Anterior cingulate cortex (tissue), 58 donors: ENCODE data around the gene TTL.
"Not testable (repeated sequence)": the region's sequence is repeated elsewhere in the genome, so short reads cannot be mapped to it uniquely, and the experiment has no call there.

ENCODE experiments used
- DNase-seq, 58 donors: peaks; one replicate each; lab custom pipeline; 2025; lab: John Stamatoyannopoulos, UW

The TTL gene

DNA sequence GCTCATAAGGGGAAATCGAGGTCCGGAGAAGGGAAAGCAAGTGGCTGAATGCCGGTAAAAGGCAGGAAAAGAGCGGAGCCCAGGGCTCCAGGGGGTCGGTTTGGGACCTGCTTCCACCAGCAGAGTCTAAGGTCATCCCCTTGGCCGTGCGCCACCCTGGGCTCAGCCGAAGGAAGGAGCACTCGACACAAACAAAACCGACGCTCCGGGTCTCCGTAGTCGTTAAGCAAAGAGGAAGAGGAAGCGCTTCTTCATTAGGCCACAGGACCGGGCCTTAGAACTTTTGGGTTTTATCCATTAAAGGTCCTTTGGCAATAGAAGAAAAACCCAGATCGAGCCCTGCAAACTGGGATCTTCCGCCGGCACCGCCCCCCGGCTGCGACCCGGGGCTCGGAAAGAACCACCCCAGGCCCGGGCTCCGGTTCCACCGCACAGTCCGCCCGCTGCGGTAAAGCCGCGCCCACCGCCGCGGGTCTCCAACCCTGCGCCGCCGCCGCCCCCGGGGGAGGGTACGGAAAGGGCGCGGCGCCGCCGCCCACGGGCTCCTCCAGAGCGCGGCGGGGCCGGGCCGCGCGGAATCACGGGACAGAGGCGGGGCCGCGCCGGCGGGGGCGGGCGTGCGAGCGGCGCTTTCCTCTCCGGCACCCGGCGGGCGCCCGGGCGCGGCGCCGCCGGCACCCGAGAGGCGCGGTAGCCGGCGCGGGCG, at the start of gene TTL:
Gene TTL, plus strand, starts transcription at position 629 of the 706 bp plus-strand sequence. CDS start 189 bp downstream, outside the sequence.
- DNase-seq, result peak in 55 of 58 donors; percentile 12 to 80 (median 66)

DNA sequence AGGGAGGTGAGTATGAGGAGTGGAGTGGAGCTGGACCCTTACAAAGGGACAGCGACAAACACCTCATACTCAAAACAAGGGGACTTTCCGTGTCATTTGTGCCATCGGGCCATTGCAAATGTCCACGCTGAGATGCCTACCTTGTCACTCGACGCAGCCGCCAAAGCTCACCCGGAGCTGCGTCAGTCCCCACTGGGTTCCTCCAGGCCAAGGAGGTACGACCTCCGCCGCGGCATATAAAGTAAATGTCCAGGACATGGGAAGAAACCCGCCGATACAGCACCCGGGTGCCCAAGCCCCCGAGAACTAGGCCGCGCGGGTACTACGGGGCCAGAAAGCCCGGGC, 49.6 kb upstream of the TTL start:
- not testable (repeated sequence) for DNase-seq

DNA sequence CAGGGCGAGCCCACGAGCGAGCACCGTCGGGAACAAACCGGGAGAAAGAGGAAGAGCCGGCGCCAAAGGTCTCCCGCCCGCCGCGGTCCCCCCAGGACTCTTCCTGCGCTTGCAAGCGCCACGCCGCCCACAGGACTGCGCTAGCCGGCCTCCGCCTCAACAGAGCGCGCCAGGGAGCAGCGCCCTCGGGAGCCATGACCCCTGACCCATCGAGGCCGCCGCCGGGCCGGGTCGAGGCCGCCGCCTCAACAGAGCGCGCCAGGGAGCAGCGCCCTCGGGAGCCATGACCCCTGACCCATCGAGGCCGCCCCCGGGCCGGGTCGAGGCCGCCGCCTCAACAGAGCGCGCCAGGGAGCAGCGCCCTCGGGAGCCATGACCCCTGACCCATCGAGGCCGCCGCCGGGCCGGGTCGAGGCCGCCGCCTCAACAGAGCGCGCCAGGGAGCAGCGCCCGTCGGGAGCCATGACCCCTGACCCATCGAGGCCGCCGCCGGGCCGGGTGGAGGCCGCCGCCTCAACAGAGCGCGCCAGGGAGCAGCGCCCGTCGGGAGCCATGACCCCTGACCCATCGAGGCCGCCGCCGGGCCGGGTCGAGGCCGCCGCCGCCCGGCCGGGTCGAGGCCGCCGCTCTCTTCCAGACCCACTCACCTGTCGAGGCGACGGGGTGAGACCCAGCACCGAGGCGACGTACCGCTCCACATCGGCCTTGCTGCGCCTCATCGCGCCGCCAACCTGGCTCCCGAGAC, 49.0 kb upstream of the TTL start:
- DNase-seq, result not testable (repeated sequence)

DNA sequence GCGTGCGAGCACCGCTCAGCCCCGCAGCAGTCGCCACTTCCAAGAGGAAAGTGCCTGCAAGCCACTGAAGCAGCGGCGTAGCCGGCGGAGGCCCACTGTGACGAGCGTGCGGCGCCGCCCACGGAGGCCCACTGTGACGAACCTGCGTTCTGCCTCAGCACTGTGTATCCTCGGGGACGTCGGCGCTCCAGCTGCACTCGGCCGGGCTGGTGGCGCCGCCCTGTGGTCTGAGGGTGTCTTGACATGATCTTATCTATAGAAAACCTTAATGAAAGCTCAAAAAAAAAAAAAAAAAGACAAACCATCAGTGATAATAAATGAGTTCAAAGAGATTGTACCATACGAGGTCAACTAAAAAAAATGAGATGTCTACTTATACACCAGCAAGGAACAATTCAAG, 48.5 kb upstream of the TTL start, which contains the start of gene RGPD8:
Gene RGPD8, minus strand, starts transcription at position 166 of the 400 bp plus-strand sequence. CDS start 192 bp downstream, outside the sequence.
- DNase-seq, result not testable (repeated sequence)

DNA sequence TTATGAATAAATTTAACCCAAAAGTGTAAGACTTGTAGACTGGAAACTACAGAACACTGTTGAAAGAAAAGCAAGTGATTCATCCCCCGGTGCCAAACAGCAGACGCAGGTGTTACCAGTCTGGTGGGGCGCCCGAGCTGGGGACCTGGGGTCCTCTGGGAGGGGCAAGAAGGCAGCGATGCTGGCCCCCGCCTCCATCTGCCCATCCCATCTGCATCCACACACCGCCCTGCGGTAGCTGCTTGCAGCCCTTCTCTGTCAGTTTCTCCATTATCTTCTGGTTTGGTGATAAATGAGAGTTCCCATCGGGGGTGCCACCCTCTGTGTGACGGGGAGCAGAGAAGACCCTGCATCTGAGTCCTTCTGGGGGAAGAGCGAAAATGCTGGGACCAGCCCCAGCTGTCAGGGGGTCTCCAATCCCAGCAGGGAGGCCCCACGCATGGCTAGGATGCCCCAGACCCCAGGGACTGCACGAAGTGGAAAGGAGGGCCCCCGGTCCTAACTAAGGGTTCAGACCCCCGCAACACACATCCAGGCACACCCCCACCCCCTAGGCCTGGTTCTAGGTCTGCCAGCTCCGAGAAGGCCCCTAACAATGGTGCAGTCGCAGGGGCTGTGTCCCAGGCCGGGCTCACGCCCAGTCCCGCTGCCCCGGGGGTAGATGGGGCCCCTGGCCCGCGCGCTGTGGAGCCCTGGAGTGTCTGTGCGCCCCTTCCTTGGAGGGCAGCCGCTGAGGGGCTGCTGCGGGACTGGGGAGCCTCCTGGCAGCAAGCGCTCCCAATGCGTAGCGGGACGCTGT, 47.8 kb upstream of the TTL start:
- DNase-seq, result no peak

DNA sequence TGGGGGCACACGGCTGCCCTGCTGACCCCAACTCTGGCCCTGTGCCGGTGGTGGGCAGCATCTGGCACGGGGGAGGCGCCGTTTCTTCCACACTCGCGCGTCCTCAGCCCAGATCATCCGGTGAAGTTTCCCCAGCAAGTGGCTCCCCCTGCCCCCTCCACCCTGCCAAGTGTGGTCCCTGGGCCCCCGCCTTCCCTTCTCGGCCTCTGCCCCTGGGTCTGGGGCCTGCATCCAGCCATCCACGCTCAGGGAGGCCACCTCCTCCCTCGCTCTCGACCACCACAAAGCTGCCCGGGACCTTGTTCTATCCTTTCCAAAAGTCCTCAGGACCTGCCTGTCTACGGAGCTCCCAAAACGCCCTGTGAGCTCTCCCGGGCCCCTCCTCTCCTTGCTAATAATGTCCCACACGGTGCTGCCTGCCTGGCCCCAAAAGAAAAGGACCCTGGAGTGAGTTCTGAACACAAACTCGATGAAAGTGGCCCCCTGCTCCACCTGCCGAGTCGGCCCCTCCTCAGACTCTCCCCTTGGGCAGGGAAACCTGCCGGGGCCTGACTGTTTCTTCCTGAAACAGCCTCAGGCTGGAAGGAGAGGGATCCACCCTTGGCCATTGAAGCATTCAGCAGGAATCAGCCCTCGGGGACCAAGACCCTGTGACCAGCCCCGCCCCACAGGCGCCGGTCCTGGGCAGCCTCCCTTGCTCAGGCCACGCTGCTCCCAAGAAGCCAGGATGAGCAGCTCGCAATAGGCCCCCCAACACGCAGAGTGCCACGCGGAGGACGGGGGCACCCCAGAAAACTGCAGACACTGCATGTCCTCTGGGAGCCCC, 46.9 kb upstream of the TTL start:
- not testable (repeated sequence) for DNase-seq

DNA sequence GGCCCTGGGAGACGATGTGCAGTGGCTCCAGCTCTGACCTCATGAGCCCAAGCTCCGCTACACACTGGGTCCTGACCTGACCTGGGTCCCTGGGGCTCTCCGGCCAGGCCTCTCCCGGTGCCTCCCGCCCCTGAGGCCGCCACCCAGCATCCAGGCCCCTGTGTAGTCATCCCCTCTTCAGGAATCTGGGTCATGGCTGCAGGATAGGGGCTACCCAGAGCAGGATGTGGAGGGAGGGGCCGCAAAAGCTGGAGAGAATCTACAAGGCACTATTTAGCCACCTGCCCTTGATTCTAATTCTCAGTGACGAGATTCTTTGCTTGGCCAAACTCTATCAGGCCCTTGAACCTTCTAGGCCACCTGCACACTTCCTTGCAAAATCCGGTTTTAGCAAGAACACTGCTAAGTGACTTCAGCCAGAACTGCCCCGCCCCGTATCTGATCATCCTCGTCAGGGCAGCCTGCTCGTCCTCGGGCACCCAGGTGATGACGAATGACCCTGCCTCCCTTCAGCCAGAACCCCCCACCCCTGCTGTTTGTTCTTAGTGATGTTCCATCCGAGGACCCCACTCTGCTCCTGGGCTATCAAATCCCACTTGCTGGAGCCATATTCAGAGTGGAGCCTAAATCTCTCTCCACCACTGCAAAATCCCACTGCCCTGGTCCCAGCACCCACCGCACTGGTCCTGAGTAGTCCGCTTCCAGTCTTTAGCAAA, 46.1 kb upstream of the TTL start:
- not testable (repeated sequence) for DNase-seq

DNA sequence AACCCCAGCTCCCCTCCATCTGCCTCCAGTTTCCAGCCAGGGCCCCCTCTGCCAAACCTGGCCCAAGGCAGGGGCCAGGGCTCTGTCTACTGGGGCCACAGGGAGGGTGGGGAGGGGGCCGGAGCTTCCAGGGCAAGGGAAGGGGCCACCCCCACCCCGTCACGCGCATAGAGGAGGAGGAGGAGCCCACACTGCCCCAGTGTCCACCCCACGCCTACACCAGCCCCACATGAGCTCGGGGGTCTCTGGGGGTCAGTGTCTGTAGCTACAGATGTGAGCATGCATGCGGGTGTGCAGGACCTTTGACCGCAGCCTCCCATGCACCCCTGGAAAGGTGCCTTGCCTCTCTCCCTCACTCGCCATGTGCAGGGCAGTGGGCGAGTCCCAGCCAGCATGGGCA, 45.0 kb upstream of the TTL start:
- DNase-seq, result not testable (repeated sequence)

DNA sequence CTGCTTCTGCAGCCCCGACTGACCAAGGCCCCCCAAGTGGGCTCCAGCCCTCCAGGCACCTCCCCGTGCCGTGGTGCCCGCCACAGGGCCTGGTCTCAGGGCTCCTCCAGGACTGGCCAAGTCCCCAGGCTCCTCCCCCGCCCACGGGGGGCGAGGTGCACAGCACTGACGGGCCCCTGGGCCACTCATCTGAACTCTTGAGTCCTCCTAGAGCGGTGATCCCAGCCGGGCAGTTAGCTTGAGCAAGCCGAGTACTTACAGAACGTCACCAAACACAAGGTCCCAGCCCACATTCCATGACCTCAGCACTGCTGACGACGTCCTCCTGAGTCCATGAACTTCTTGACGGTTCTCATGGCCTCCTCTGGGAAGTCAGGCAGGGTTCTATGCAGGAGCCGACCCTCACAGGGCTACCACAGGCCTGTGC, 44.5 kb upstream of the TTL start:
- DNase-seq, result not testable (repeated sequence)

DNA sequence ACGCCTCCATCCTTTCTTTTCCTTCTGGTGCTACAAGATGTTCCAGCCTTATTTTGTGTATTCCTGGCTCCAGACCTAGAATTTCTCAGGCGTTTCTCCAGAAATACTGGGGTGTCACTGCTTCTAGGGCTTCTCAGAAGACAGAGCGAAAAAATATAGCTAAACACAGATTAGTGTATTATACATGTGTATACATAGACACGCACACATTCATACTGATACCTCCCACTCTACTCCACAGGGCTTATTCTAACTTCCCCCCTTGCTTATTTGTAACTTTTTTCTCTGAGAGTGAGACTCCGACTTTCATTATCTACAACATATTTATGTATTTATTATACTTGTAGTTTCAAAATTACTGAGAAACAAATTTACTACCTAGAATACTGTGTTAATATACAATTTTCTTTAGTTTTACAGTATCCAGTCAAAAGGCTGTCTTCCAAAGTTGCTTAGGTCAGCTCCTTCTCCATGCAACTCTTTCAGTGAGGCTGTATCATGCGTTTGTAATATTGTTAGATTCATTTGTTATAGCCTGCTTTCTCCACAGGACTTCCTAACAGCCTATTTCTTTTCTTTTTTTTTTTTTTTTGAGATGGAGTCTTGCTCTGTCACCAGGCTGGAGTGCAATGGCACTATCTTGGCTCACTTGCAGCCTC, 43.2 kb upstream of the TTL start:
- not testable (repeated sequence) for DNase-seq

DNA sequence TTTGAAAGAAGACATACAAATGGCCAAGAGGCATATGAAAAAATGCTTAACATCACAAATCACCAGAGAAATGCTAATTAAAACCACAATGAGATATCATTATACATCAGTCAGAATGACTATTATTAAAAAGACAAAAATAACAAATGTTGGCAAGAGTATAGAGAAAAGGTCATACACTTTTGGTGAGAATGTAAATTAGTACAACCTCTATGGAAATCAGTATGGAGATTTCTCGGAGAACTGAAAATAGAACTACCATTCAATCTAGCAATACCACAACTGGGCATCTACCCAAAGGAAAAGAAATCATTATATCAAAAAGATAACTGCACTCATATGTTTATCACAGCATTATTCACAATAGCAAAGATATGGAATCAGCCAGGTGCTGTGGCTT, 37.7 kb upstream of the TTL start:
- not testable (repeated sequence) for DNase-seq

DNA sequence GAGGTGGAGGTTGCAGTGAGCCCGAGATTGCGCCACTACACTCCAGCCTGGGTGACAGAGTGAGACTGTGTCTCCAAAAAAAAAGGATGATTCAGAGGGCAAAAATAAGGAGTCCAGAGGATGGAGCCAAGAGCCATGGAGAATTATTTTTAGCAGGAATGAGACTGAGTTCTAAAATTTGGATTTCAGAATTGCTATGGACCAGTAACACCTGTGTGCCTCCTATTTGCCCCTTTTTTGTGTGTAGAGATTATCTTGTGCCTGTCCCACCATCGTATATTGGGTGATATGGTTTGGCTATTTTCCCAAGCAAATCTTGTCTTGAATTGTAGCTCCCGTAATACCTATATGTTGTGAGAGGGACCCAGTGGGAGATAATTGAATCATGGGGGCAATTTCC, 32.1 kb upstream of the TTL start:
- DNase-seq, result no peak

DNA sequence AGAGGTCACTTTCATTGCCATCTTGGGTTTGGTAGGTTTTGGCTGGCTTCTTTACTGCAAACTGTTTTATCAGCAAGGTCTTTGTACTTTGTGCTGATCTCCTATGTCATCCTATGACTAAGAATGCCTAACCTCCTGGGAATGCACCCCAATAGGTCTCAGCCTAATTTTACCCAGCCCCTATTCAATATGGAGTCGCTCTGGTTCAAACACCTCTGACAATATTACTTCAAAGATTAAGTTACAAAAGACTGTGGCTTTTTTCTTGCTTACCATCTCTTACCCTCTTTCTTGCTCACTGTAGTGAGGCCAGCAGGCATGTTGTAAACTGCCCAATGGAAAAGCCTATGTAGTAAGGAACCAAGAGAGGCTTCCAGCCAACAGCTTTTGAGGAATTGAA, 30.6 kb upstream of the TTL start:
- no peak for DNase-seq

DNA sequence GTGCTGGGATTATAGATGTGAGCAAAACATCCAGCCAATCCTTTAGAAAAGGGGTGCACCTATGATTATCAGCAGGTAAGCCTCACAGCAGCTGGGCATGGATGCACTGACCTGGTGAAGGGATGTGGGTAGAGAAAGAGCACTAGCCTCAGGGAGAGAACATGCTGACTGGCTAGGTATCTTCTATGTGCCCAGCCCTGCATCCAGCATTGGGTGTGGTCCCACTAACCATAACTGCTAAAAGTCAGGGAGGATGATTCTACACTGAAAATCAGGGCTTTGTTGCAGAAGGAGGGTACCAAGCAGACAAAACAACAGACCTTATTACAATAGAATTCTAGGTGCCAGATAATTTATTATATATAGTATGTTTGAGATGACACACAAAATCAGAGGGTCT, 27.4 kb upstream of the TTL start:
- DNase-seq, result no peak

DNA sequence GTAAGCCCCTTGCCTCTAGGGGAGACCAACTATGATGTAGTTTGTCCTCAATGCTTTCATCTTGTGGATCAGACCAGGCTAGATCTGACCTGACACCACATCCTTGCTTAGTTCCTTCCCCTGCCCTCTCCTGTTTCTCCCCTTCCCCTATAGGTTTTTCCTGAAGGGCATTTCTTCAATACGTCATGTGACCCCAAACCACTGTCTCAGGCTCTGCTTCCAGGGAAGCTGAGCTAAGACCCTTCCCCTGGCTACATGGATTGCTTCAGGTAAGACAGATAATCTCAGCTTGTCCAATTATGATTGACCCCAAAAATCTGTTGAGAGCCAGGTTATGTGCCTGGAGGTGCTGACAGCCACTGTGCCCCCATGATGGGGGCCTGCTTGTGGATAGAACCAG, 22.6 kb upstream of the TTL start:
- DNase-seq, result no peak

DNA sequence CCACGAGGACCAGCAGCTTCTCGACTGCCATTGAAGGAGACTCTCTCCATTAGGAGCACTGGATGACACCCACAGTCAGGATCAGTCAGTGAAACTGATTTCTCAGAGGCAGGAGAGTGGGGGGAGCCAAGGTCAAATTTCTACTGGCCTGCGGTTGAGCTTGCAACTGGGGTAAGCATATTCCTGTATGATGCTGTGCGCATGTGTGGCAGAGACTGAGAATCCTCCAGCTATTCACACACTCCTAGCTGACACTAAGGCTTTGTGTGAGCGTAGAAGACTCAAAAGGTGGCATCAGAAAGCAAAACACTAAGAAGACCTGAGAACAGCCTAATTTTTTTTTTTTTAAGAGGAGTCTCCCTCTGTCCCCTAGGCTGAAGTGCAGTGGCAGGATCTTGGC, 19.8 kb upstream of the TTL start:
- DNase-seq, result no peak

DNA sequence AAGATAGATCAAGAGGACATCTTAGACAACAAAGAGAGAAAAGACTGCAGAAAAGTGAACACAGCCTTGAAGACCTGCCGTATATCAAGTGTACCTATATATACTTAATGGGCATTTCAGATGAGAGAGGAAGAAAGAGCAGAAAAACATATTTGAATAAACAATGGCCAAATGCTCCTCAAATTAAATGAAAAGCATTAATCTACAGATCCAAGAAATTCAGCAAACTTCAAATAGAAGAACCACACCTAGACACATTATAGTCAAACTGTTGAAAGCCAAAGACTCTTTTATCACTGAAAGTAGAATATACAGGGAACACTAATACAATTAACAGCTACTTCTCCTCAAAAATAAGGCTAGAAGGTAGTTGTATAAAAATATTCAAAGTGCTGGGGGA, 18.7 kb upstream of the TTL start:
- no peak for DNase-seq

DNA sequence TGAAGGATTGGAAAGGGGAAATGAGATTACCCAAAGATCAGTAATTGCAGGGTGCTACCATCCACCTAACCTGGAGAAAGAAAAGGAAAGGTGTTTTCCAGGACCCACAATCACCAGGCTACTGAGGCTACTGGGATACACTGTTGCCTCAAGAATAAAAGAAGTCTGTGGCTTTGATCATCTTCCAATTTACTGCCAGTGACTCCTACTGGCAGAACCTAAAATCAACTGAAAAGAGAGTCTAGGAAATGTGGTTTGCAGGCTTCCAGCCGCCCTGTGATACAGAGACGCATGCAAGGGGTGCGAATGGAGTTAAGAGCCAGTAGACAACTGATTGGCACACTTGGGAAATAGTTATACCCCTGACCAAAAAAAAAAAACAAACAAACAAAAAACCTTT, 16.6 kb upstream of the TTL start:
- DNase-seq, result no peak
